K562 (cell line): ENCODE results near the gene U2SURP. TPM values are rescaled to one million over a fixed set of nuclear protein-coding genes. Genes with fewer than 3 reads are reported as not detected.
A peak's percentile ranks its signal among the peaks of the same experiment; 100 is the strongest.

Source experiments
- ATAC-seq: fragments of 200-7000 bp; cut with Tn5 transposase; 3 replicates; pipeline ENCODE4 v1.9.1; 2020; ENCODE audit warnings: moderate library complexity
- BruUV-seq: library from RNA; stranded (reverse); fragments of 400-500 nt; replicated peaks from 2 replicates; lab custom pipeline; 2021; lab: Mats Ljungman, UMichigan
- CTCF ChIA-PET: fragments of 300-600 bp; formaldehyde crosslinking; extraction: SDS; loops from one replicate; lab custom pipeline; 2021; ENCODE audit warnings: low intra/inter-chr PET ratio; lab: Yijun Ruan, JAX
- POLR2A ChIA-PET: fragments of 300-600, 350-650 bp; sonication (Branson Sonifier 250); formaldehyde crosslinking; extraction: SDS; loops from one replicate; lab custom pipeline; 2021; ENCODE audit warnings: antibody characterized with exemption, inconsistent platforms; lab: Yijun Ruan, JAX
- DNase-seq, 4 experiments: peaks; one replicate each; pipeline versions ENCODE4 v3.0.0 to v3.0.0-alpha.2; 2011 to 2018; ENCODE audit warnings: low spot score in 3 of 4, mixed read lengths in 3 of 4; ENCODE audit errors: extremely low read depth in 1 of 4
- FAIRE-seq: peaks from 2 replicates; lab custom pipeline; 2011; peaks lifted over from hg19 to GRCh38; lab: Jason Lieb, UNC
- H2AFZ ChIP-seq: 2 replicates; pipeline ENCODE4 v1.6.0; 2011; ENCODE audit warnings: low read depth, low read length, control low read depth, inconsistent platforms
- H3K27ac ChIP-seq: fragments of 200-600 bp; 3 replicates; pipeline ENCODE4 v1.8.0; 2011; ENCODE audit warnings: low read depth, mild to moderate bottlenecking, control low read depth, inconsistent platforms, low read length, moderate library complexity, mixed read lengths; ENCODE audit errors: extremely low read depth
- H3K27me3 ChIP-seq, 2 experiments: fragments of 300-600 bp in 1 of 2; 2 replicates in 1 of 2; 3 replicates in 1 of 2; pipeline versions ENCODE4 v1.6.0 to v1.8.0; 2011; ENCODE audit warnings: inconsistent platforms in 2 of 2, low read length in 2 of 2, mild to moderate bottlenecking in 1 of 2, mixed read lengths in 1 of 2, moderate library complexity in 1 of 2; ENCODE audit not compliant: control insufficient read depth in 2 of 2, insufficient read depth in 2 of 2
- H3K36me3 ChIP-seq: fragments of 300-600 bp; 3 replicates; pipeline ENCODE4 v1.8.0; 2011; ENCODE audit warnings: mild to moderate bottlenecking, low read length, inconsistent platforms; ENCODE audit not compliant: control insufficient read depth, insufficient read depth
- H3K4me1 ChIP-seq, 2 experiments: fragments of 200-600 bp in 1 of 2; replicated peaks in 1 of 2; 2 replicates in 1 of 2; 3 replicates in 1 of 2; pipeline versions ENCODE4 v1.5.1 to v1.8.0; 2011; ENCODE audit warnings: inconsistent platforms in 2 of 2, low read length in 2 of 2, mild to moderate bottlenecking in 1 of 2, mixed read lengths in 1 of 2, moderate library complexity in 1 of 2; ENCODE audit not compliant: control insufficient read depth in 2 of 2, insufficient read depth in 2 of 2
- H3K4me2 ChIP-seq: 2 replicates; pipeline ENCODE4 v1.6.1; 2011; ENCODE audit warnings: low read length, control low read depth, inconsistent platforms, mixed read lengths; ENCODE audit not compliant: insufficient read depth
- H3K4me3 ChIP-seq: fragments of 200-600 bp; sonication (generic), shearing (Covaris generic); 2 replicates; pipeline ENCODE4 v1.5.1; 2016; ENCODE audit warnings: control low read depth, inconsistent platforms
- H3K79me2 ChIP-seq: fragments of 200-600 bp; 3 replicates; pipeline ENCODE4 v1.8.0; 2011; ENCODE audit warnings: low read length, inconsistent platforms; ENCODE audit not compliant: control insufficient read depth, insufficient read depth
- H3K9ac ChIP-seq, 2 experiments: 2 replicates each; pipeline versions ENCODE4 v1.6.0 to v1.6.1; 2011; ENCODE audit warnings: low read depth in 2 of 2, low read length in 2 of 2, control low read depth in 1 of 2, inconsistent platforms in 1 of 2, mild to moderate bottlenecking in 1 of 2, mixed read lengths in 1 of 2; ENCODE audit not compliant: insufficient read depth in 1 of 2
- H3K9me1 ChIP-seq: one replicate; pipeline ENCODE4 v1.6.0; 2011; ENCODE audit warnings: inconsistent platforms, mild to moderate bottlenecking, low read length, moderate library complexity; ENCODE audit not compliant: control insufficient read depth, insufficient read depth
- H3K9me3 ChIP-seq: replicated peaks from 2 replicates; pipeline ENCODE4 v1.5.1; 2011; ENCODE audit warnings: low read depth, low read length, inconsistent platforms; ENCODE audit not compliant: control insufficient read depth, insufficient read depth
- H4K20me1 ChIP-seq: replicated peaks from 2 replicates; pipeline ENCODE4 v1.6.1; 2011; ENCODE audit warnings: low read length, inconsistent platforms, mixed read lengths; ENCODE audit not compliant: control insufficient read depth, insufficient read depth
- ARHGAP35 ChIP-seq: fragments of 450-650 bp; IDR thresholded peaks from 2 replicates; pipeline ENCODE4 v1.6.1; 2018; ENCODE audit not compliant: partially characterized antibody
- CTCF ChIP-seq, 3 experiments: IDR thresholded peaks in 2 of 3; conservative IDR thresholded peaks in 1 of 3; 2 replicates each; pipeline ENCODE4 v1.5.1; 2011 to 2012; ENCODE audit warnings: low read length in 3 of 3, mild to moderate bottlenecking in 3 of 3, control low read depth in 2 of 3, improper control_type of control experiment in 1 of 3, inconsistent platforms in 1 of 3, low read depth in 1 of 3, mixed read lengths in 1 of 3, moderate library complexity in 1 of 3; ENCODE audit not compliant: insufficient read depth in 2 of 3
- GTF2B ChIP-seq: IDR thresholded peaks from 2 replicates; pipeline ENCODE4 v1.6.1; 2011; ENCODE audit not compliant: insufficient read length; ENCODE audit errors: extremely low read depth
- HCFC1 ChIP-seq: IDR thresholded peaks from 2 replicates; pipeline ENCODE4 v1.6.1; 2012; ENCODE audit warnings: low read depth, low read length, improper control_type of control experiment
- HES1 ChIP-seq: fragments of 450-650 bp; IDR thresholded peaks from 2 replicates; pipeline ENCODE4 v1.6.1; 2016; ENCODE audit warnings: low read depth, mild to moderate bottlenecking, moderate library complexity
- NFXL1 ChIP-seq: fragments of 450-650 bp; formaldehyde crosslinking; IDR thresholded peaks from 2 replicates; pipeline ENCODE4 v1.4.0; 2021; ENCODE audit warnings: mild to moderate bottlenecking
- SREBF2 ChIP-seq: sonication (generic); formaldehyde crosslinking; IDR thresholded peaks from 2 replicates; pipeline ENCODE4 v1.4.0; 2020; ENCODE audit warnings: mild to moderate bottlenecking, missing genetic modification reagents
- WHSC1 ChIP-seq: IDR thresholded peaks from one replicate; pipeline ENCODE4 v1.6.1; 2012; ENCODE audit warnings: low read length, control low read depth, inconsistent platforms
- ZFP36 ChIP-seq: fragments of 150-350 bp; IDR thresholded peaks from 2 replicates; pipeline ENCODE4 v1.6.1; 2018; ENCODE audit warnings: low read length, low read depth; ENCODE audit not compliant: partially characterized antibody
- ZNF551 ChIP-seq: fragments of 250-450 bp; sonication (Bioruptor Pico); IDR thresholded peaks from 2 replicates; pipeline ENCODE4 v1.5.0; 2021; ENCODE audit warnings: mild to moderate bottlenecking, moderate library complexity
- ZNF75A ChIP-seq: fragments of 450-650 bp; formaldehyde crosslinking; IDR thresholded peaks from 2 replicates; pipeline ENCODE4 v1.4.0; 2020; ENCODE audit warnings: mild to moderate bottlenecking
- WGBS: fragments of 100-300 bp; shearing (Covaris generic); methylation state at CpG from one replicate; pipeline ENCODE4 v1.1.6; 2016; ENCODE audit warnings: low coverage, mixed read lengths; ENCODE audit not compliant: insufficient coverage; ENCODE audit errors: missing lambda C conversion rate; 5-methylcytosine and 5-hydroxymethylcytosine counted together
- in situ Hi-C: fragments of 300-500 bp; cut with MboI; formaldehyde crosslinking; loops from 4 replicates; pipeline ENCODE4 v1.15.0; 2018; ENCODE audit warnings: inconsistent platforms, mixed read lengths
- intact Hi-C: fragments of 100-400 bp; cut with micrococcal nuclease; formaldehyde crosslinking; loops from 2 replicates; pipeline ENCODE4 v1.14.2; 2022
- polyA plus RNA-seq, 8 experiments: library from polyadenylated mRNA; depleted of rRNA in 4 of 8; stranded (reverse) in 5 of 8; unstranded in 3 of 8; fragments of >200 nt; fragmentation: Nextera tagmentation in 2 of 8; fragmentation: Illumina TruSeq in 1 of 8; extraction: Ambion mirVana in 2 of 8; extraction: Trizol in 1 of 8; gene quantifications; 2 replicates each; pipeline versions ENCODE4 v1.2.1 to v1.2.3, GENCODE V29; 2011 to 2014; ENCODE audit warnings: inconsistent platforms in 1 of 8, missing spikeins in 1 of 8
- total RNA-seq, 7 experiments: library from RNA; depleted of rRNA in 6 of 7; stranded (reverse); fragments of >200 nt in 6 of 7; fragmentation: Illumina TruSeq in 2 of 7; extraction: Trizol in 2 of 7; gene quantifications; 2 replicates each; pipeline versions ENCODE4 v1.2.1 to v1.2.3, GENCODE V29; 2011 to 2021; ENCODE audit warnings: low replicate concordance in 1 of 7

The U2SURP gene
- total and polyA plus RNA-seq, 9 of the 15 experiments (the other 6 are each of a cell fraction or from before 2014, with no cell fraction given), result 128 to 322 (median 191) TPM

- TF ChIP-seq SREBF2 (CRISPR knock-in tag) (no peak), HES1 (no peak), ZNF75A (no peak), NFXL1 (CRISPR knock-in tag) (no peak), HCFC1 (no peak)
These were observed 28.0 kb upstream of the U2SURP start (continued) for GRCh38 chr3:142973217-142974009.

- no TSS peak for BruUV-seq
- no peaks in the 10 kb centered on the region for H3K9me1 ChIP-seq
- no peaks in the 10 kb centered on the region for H3K9me3 ChIP-seq
- peaks cover 9 to 19% of the 10 kb centered on the region in 2 experiments; a peak in 4 of 5 replicates for H3K4me1 ChIP-seq
- ChIA-PET CTCF (interaction anchor here (0.7 kb wide), 1 partner anchor 147 kb away, joined by 3 read pairs; no protein-coding TSS in a partner anchor), POLR2A (no interaction called here)
- WGBS, result 87% methylated on average over 4 of the region's 4 CpGs
- DNase-seq (peak in 1 of 4 experiments; percentile 35), ATAC-seq (peak; percentile 32; the same call in 2 of the 3 replicates), FAIRE-seq (peak; percentile 15)
- H3K27me3 ChIP-seq, result no peaks in the 10 kb centered on the region
- no peaks in the 10 kb centered on the region for H3K79me2 ChIP-seq
- no peak overlapping the region for H3K4me2 ChIP-seq
- peak overlapping the region; percentile 21; the same call in 1 of the 2 replicates for H2AFZ ChIP-seq
- no peaks in the 10 kb centered on the region for H4K20me1 ChIP-seq
- H3K36me3 ChIP-seq, result no peaks in the 10 kb centered on the region
- in situ Hi-C loops, result no loop called here
- no peak overlapping the region for H3K4me3 ChIP-seq
- intact Hi-C loops, result no loop called here
- no peak overlapping the region for H3K27ac ChIP-seq
- no peak overlapping the region for H3K9ac ChIP-seq
- peak; percentile 60 for TF ChIP-seq ZFP36
- TF ChIP-seq ARHGAP35, result no peak
- TF ChIP-seq ZNF551 (CRISPR knock-in tag), result no peak
- TF ChIP-seq GTF2B, result no peak
- TF ChIP-seq WHSC1, result no peak
- TF ChIP-seq CTCF (IDR thresholded peaks at IDR 0.05 in 2 of 3, conservative IDR thresholded peaks at IDR 0.05 in 1 of 3; ENCODE audit: insufficient read depth in 2 of 3, low read depth in 1 of 3, low read length in 3 of 3), result peak; percentile 27 to 32 (median 32); a peak in 4 of 6 replicates
These were observed 25.9 kb upstream of the U2SURP start for GRCh38 chr3:142975316-142975995.
